HepG2 (cell line): ENCODE results near the gene DLST. TPM values are rescaled to one million over a fixed set of nuclear protein-coding genes. Genes with fewer than 3 reads are reported as not detected.
A peak's percentile ranks its signal among the peaks of the same experiment; 100 is the strongest.

ENCODE experiments used
- ATAC-seq: fragments of 200-7000 bp; cut with Tn5 transposase; 3 replicates; pipeline ENCODE4 v1.9.1; 2020; ENCODE audit warnings: mild to moderate bottlenecking, moderate library complexity
- BruUV-seq: library from RNA; stranded (reverse); fragments of 400-500 nt; replicated peaks from 2 replicates; lab custom pipeline; 2021; lab: Mats Ljungman, UMichigan
- CTCF ChIA-PET: fragments of 300-600 bp; formaldehyde crosslinking; extraction: SDS; loops from one replicate; lab custom pipeline; 2021; ENCODE audit warnings: low total read pairs, inconsistent platforms, low intra/inter-chr PET ratio; lab: Yijun Ruan, JAX
- POLR2A ChIA-PET: fragments of 350-600 bp; sonication (Branson Sonifier 250); formaldehyde crosslinking; loops from one replicate; lab custom pipeline; 2020; ENCODE audit warnings: antibody characterized with exemption, inconsistent platforms; lab: Yijun Ruan, JAX
- DNase-seq: peaks from one replicate; pipeline ENCODE4 v3.0.0-alpha.2; 2015; ENCODE audit warnings: low spot score
- FAIRE-seq: peaks from 3 replicates; lab custom pipeline; 2011; peaks lifted over from hg19 to GRCh38; lab: Jason Lieb, UNC
- H2AFZ ChIP-seq: one replicate; pipeline ENCODE4 v1.6.1; 2011; ENCODE audit warnings: low read length, inconsistent platforms
- H3K27ac ChIP-seq: fragments of 300-600 bp; 3 replicates; pipeline ENCODE4 v1.8.0; 2011; ENCODE audit warnings: mixed run types, mild to moderate bottlenecking, mixed read lengths, low read length, inconsistent platforms; ENCODE audit not compliant: insufficient read depth; ENCODE audit errors: extremely low read length
- H3K27me3 ChIP-seq, 2 experiments: fragments of 200-600 bp in 1 of 2; 2 replicates in 1 of 2; 3 replicates in 1 of 2; pipeline versions ENCODE4 v1.6.0 to v1.8.0; 2011; ENCODE audit warnings: low read length in 2 of 2, mild to moderate bottlenecking in 2 of 2, moderate library complexity in 2 of 2, inconsistent platforms in 1 of 2; ENCODE audit not compliant: insufficient read depth in 2 of 2, control insufficient read depth in 1 of 2
- H3K36me3 ChIP-seq, 2 experiments: fragments of 200-600 bp in 1 of 2; replicated peaks in 1 of 2; 2 replicates in 1 of 2; 3 replicates in 1 of 2; pipeline versions ENCODE4 v1.5.1 to v1.8.0; 2011; ENCODE audit warnings: low read length in 2 of 2, inconsistent platforms in 1 of 2; ENCODE audit not compliant: insufficient read depth in 2 of 2, control insufficient read depth in 1 of 2
- H3K4me1 ChIP-seq: 2 replicates; pipeline ENCODE4 v1.5.1; 2012; ENCODE audit warnings: low read length, inconsistent platforms; ENCODE audit not compliant: insufficient read depth
- H3K4me2 ChIP-seq: 2 replicates; pipeline ENCODE4 v1.6.0; 2011; ENCODE audit warnings: low read depth, low read length, inconsistent platforms
- H3K4me3 ChIP-seq, 3 experiments: fragments of 200-600 bp in 1 of 3; sonication (generic), shearing (Covaris generic) in 1 of 3; replicated peaks in 1 of 3; 2 replicates each; pipeline ENCODE4 v1.5.1; 2011 to 2016; ENCODE audit warnings: low read length in 3 of 3, inconsistent platforms in 2 of 3, low read depth in 2 of 3, mild to moderate bottlenecking in 2 of 3, control low read depth in 1 of 3, mixed read lengths in 1 of 3; ENCODE audit not compliant: insufficient read depth in 1 of 3
- H3K79me2 ChIP-seq: one replicate; pipeline ENCODE4 v1.6.1; 2011; ENCODE audit warnings: low read length, inconsistent platforms; ENCODE audit not compliant: insufficient read depth
- H3K9ac ChIP-seq: 2 replicates; pipeline ENCODE4 v1.6.0; 2011; ENCODE audit warnings: mild to moderate bottlenecking, low read depth, low read length, inconsistent platforms; ENCODE audit not compliant: insufficient read depth
- H3K9me3 ChIP-seq: 2 replicates; pipeline ENCODE4 v1.5.1; 2012; ENCODE audit warnings: mild to moderate bottlenecking, low read length
- H4K20me1 ChIP-seq: 2 replicates; pipeline ENCODE4 v1.6.0; 2011; ENCODE audit warnings: inconsistent platforms, mild to moderate bottlenecking, low read length, moderate library complexity; ENCODE audit not compliant: insufficient read depth
- MXI1 ChIP-seq: IDR thresholded peaks from 3 replicates; pipeline ENCODE4 v1.6.1; 2012; ENCODE audit warnings: low read depth, low read length, inconsistent platforms, borderline replicate concordance
- SIN3A ChIP-seq: IDR thresholded peaks from 2 replicates; pipeline ENCODE4 v1.6.1; 2011; ENCODE audit warnings: low read depth, mild to moderate bottlenecking, control low read depth, low read length, borderline replicate concordance
- WGBS: methylation state at CpG from one replicate; pipeline ENCODE4 v1.1.6; 2017; ENCODE audit warnings: low lambda C conversion rate; 5-methylcytosine and 5-hydroxymethylcytosine counted together
- in situ Hi-C: cut with HindIII; loops from 2 replicates; pipeline ENCODE4 v1.10.0; 2017; ENCODE audit warnings: low pct_unique_long_range_greater_than_20kb; ENCODE audit not compliant: extremely low pct_ligation_motif_present
- intact Hi-C: fragments of 100-400 bp; cut with micrococcal nuclease; formaldehyde crosslinking; loops from one replicate; pipeline ENCODE4 v1.10.0; 2022; ENCODE audit not compliant: unreplicated experiment
- polyA plus RNA-seq, 8 experiments: library from polyadenylated mRNA; depleted of rRNA in 3 of 8; stranded (reverse) in 7 of 8; unstranded in 1 of 8; fragments of >200 nt; fragmentation: Illumina TruSeq in 4 of 8; extraction: Trizol in 4 of 8; gene quantifications; 2 replicates each; pipeline versions ENCODE4 v1.2.1 to v1.2.3, GENCODE V29; 2011 to 2016; ENCODE audit warnings: low read depth in 4 of 8, missing spikeins in 1 of 8, mixed read lengths in 1 of 8; ENCODE audit not compliant: insufficient read depth in 1 of 8
- total RNA-seq, 5 experiments: library from RNA; depleted of rRNA; stranded (reverse); fragments of >200 nt; fragmentation: Illumina TruSeq; extraction: Trizol; gene quantifications; 2 replicates each; pipeline ENCODE4 v1.2.3, GENCODE V29; 2016; ENCODE audit warnings: low read depth in 1 of 5
- TF ChIP-seq, protein P1 (sequence below): sonication (generic); formaldehyde crosslinking; conservative IDR thresholded peaks from 2 replicates; pipeline ENCODE4 v1.8.0; 2022; ENCODE audit warnings: missing genetic modification reagents

Gene DLST
- total and polyA plus RNA-seq, 2 of the 13 experiments (the other 11 are each of a cell fraction or from before 2014, with no cell fraction given) = 56.5 to 94.3 TPM

DNA sequence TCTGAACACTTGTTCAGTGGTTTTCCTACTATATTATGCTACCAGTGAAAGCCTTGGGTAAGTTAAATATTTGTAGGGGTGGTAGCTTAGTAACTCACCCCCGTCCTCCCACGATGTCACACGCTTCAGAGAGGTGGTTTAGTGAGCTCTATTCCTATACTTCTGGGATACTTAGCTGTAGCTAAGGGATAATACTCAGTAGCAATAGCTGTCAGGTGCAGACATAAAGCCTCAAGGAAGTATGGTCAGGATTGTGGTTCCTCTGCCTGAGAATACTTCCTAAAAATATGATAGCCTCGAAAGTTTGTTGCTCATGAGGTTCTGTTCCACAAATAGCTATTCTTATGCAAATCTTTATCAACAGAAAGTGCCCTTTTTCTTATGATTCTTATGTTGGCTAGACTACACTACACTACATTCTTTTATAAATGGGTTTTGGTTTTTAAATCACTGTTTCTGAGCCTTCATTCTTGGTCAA, 11.9 kb downstream of the DLST start:
- no peak overlapping the region for H3K4me2 ChIP-seq
- POLR2A ChIA-PET = interaction anchor here (0.9 to 1.7 kb wide), 2 partner anchors 12 to 14 kb away, joined by 4 to 5 read pairs; no protein-coding TSS in a partner anchor
- no peaks in the 10 kb centered on the region for H3K27me3 ChIP-seq
- no peak overlapping the region for H3K27ac ChIP-seq
- in situ Hi-C loops = no loop called here
- H3K9me3 ChIP-seq = no peaks in the 10 kb centered on the region
- no TSS peak for BruUV-seq
- no peak overlapping the region for H3K9ac ChIP-seq
- intact Hi-C loops = no loop called here
- no peak overlapping the region for H3K4me3 ChIP-seq
- peaks cover 2% of the 10 kb centered on the region; the same call in 1 of the 2 replicates for H4K20me1 ChIP-seq
- peaks cover 36 to 81% of the 10 kb centered on the region in 2 experiments for H3K36me3 ChIP-seq
- peaks cover 53% of the 10 kb centered on the region for H3K4me1 ChIP-seq
- WGBS = 98% methylated on average over 4 of the region's 4 CpGs
- no peak for TF ChIP-seq SIN3A
- TF ChIP-seq, all 625 proteins: peak for 0
- H2AFZ ChIP-seq = no peak overlapping the region
- CTCF ChIA-PET = interaction anchor here (1.1 kb wide), 1 partner anchor 12 kb away, joined by 3 read pairs; no protein-coding TSS in a partner anchor
- peaks cover 3% of the 10 kb centered on the region for H3K79me2 ChIP-seq
- FAIRE-seq (no peak), DNase-seq (no peak), ATAC-seq (no peak)

DNA sequence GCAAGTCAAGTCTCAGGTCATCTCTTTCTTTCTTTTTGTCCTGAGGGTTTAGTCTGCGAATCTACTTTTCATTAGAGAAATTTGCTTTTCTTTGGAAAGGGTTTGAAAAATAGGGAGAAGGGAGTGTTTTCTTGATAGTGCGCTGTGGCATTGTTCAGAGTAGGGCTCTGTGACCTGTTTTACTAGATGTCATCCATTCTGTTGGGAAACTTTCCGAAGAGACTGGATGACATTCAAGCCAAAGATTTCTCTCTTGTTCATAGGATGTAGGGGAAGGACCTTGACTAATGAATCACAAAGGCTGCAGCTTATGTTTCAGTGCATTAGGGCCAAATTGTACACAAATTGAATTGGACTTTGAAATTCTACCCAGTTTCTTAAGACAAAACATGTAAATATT, 14.7 kb downstream of the DLST start:
- no peak overlapping the region for H3K4me3 ChIP-seq
- no peaks in the 10 kb centered on the region for H3K27me3 ChIP-seq
- H3K27ac ChIP-seq = peak overlapping the region; percentile 45
- H3K9me3 ChIP-seq = no peaks in the 10 kb centered on the region
- no TSS peak for BruUV-seq
- ATAC-seq (no peak), DNase-seq (no peak), FAIRE-seq (no peak)
- H2AFZ ChIP-seq = no peak overlapping the region
- H3K79me2 ChIP-seq = no peaks in the 10 kb centered on the region
- peaks cover 46% of the 10 kb centered on the region for H3K4me1 ChIP-seq
- TF ChIP-seq, protein P1, sequence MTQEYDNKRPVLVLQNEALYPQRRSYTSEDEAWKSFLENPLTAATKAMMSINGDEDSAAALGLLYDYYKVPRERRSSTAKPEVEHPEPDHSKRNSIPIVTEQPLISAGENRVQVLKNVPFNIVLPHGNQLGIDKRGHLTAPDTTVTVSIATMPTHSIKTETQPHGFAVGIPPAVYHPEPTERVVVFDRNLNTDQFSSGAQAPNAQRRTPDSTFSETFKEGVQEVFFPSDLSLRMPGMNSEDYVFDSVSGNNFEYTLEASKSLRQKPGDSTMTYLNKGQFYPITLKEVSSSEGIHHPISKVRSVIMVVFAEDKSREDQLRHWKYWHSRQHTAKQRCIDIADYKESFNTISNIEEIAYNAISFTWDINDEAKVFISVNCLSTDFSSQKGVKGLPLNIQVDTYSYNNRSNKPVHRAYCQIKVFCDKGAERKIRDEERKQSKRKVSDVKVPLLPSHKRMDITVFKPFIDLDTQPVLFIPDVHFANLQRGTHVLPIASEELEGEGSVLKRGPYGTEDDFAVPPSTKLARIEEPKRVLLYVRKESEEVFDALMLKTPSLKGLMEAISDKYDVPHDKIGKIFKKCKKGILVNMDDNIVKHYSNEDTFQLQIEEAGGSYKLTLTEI (CRISPR knock-in tag) = no peak
- no peak for TF ChIP-seq MXI1
- TF ChIP-seq, all 625 proteins: peak for 0
- in situ Hi-C loops = no loop called here
- intact Hi-C loops = no loop called here
- H3K9ac ChIP-seq = no peak overlapping the region
- H3K4me2 ChIP-seq = no peak overlapping the region
- H3K36me3 ChIP-seq = peaks cover 45 to 86% of the 10 kb centered on the region in 2 experiments
- WGBS = 93% methylated on average over 3 of the region's 3 CpGs
- H4K20me1 ChIP-seq = peaks cover 2% of the 10 kb centered on the region; the same call in 1 of the 2 replicates
- POLR2A ChIA-PET = interaction anchor here (6.2 kb wide), 1 partner anchor 14 kb away, joined by 84 read pairs; the partner anchor contains the start of gene DLST
- CTCF ChIA-PET = no interaction called here
